Naive thymus-derived CD4-positive, alpha-beta T cell (primary cell): ENCODE data around the gene SULT1A1. TPM values are rescaled to one million over a fixed set of nuclear protein-coding genes. Genes with fewer than 3 reads are reported as not detected.

Experiments
- polyA plus RNA-seq, 2 donors: library from polyadenylated mRNA; unstranded; fragments of 300-500 nt; fragmentation: Illumina TruSeq; gene quantifications; one replicate each; pipeline ENCODE4 v1.2.3, GENCODE V29; 2021
- total RNA-seq, 6 experiments: library from RNA in 5 of 6; stranded (reverse) in 5 of 6; gene quantifications; 1 replicate in 5 of 6; 2 replicates in 1 of 6; pipeline ENCODE4 v1.2.3 and lab custom pipeline; 2021 to 2026

The SULT1A1 gene
- total and polyA plus RNA-seq, 7 experiments from 2014 or later, result 9.2 to 70.8 (median 18.5) TPM

Other genes with a start within 250 kb of the SULT1A1 start
- 1 to 10 TPM; 2.5 to 7.3 (median 5.6) TPM for gene NPIPB6, start 246.5 kb downstream of the SULT1A1 start, total RNA-seq
- gene NPIPB6, start 246.5 kb downstream of the SULT1A1 start, polyA plus RNA-seq, result not detected
- 10 to 100 TPM; 14.4 to 78.4 (median 23.3) TPM for gene EIF3CL, start 206.2 kb downstream of the SULT1A1 start, total RNA-seq
- 10 to 100 TPM; 37.0 to 38.2 TPM for gene EIF3CL, start 206.2 kb downstream of the SULT1A1 start, polyA plus RNA-seq
- gene NPIPB7, start 137.7 kb downstream of the SULT1A1 start, total RNA-seq, result under 1 TPM in 4 of 5 experiments, not detected in 1; 0.22 to 0.54 (median 0.25) TPM
- not detected for gene NPIPB7, start 137.7 kb downstream of the SULT1A1 start, polyA plus RNA-seq
- gene CLN3, start 118.0 kb downstream of the SULT1A1 start, total RNA-seq, result 10 to 100 TPM; 56.5 to 76.3 (median 70.7) TPM
- 10 to 100 TPM; 16.0 to 27.3 TPM for gene CLN3, start 118.0 kb downstream of the SULT1A1 start, polyA plus RNA-seq
- 10 to 100 TPM in 2 of 5 experiments, 1 to 10 TPM in 3; 3.3 to 28.8 (median 8.2) TPM for gene APOBR, start 115.4 kb downstream of the SULT1A1 start, total RNA-seq
- under 1 TPM; 0.22 to 0.79 TPM for gene APOBR, start 115.4 kb downstream of the SULT1A1 start, polyA plus RNA-seq
- gene IL27, start 103.2 kb downstream of the SULT1A1 start, total RNA-seq, result under 1 TPM in 1 of 5 experiments, not detected in 4; 0.49 TPM
- gene IL27, start 103.2 kb downstream of the SULT1A1 start, polyA plus RNA-seq, result not detected
- under 1 TPM in 2 of 5 experiments, not detected in 3; 0.05 to 0.11 TPM for gene NUPR1, start 71.1 kb downstream of the SULT1A1 start, total RNA-seq
- gene NUPR1, start 71.1 kb downstream of the SULT1A1 start, polyA plus RNA-seq, result not detected
- 10 to 100 TPM; 41.5 to 80.5 (median 55.0) TPM for gene SGF29, start 56.1 kb downstream of the SULT1A1 start, total RNA-seq
- gene SGF29, start 56.1 kb downstream of the SULT1A1 start, polyA plus RNA-seq, result 10 to 100 TPM; 68.2 to 85.6 TPM
- gene SULT1A2, start 13.0 kb downstream of the SULT1A1 start, total RNA-seq, result under 1 TPM; 0.21 to 0.73 (median 0.56) TPM
- gene SULT1A2, start 13.0 kb downstream of the SULT1A1 start, polyA plus RNA-seq, result under 1 TPM in 1 of 2 donors, not detected in 1; 0.38 TPM
- gene NPIPB8, start 28.0 kb upstream of the SULT1A1 start, total RNA-seq, result 1 to 10 TPM in 2 of 5 experiments, under 1 TPM in 2, not detected in 1; 0.88 to 3.0 (median 1.4) TPM
- not detected for gene NPIPB8, start 28.0 kb upstream of the SULT1A1 start, polyA plus RNA-seq
- gene EIF3C, start 101.4 kb upstream of the SULT1A1 start, total RNA-seq, result 100 to 1,000 TPM; 269 to 736 (median 377) TPM
- 100 to 1,000 TPM; 158 to 380 TPM for gene EIF3C, start 101.4 kb upstream of the SULT1A1 start, polyA plus RNA-seq
- 1 to 10 TPM; 2.9 to 5.2 (median 4.8) TPM for gene NPIPB9, start 141.7 kb upstream of the SULT1A1 start, total RNA-seq
- gene NPIPB9, start 141.7 kb upstream of the SULT1A1 start, polyA plus RNA-seq, result under 1 TPM; 0.18 to 0.30 TPM
- 100 to 1,000 TPM; 274 to 374 (median 310) TPM for gene ATXN2L, start 213.0 kb upstream of the SULT1A1 start, total RNA-seq
- gene ATXN2L, start 213.0 kb upstream of the SULT1A1 start, polyA plus RNA-seq, result 10 to 100 TPM; 19.7 to 38.8 TPM
- 100 to 1,000 TPM in 2 of 5 experiments, 10 to 100 TPM in 3; 89.7 to 140 (median 95.2) TPM for gene TUFM, start 236.3 kb upstream of the SULT1A1 start, total RNA-seq
- gene TUFM, start 236.3 kb upstream of the SULT1A1 start, polyA plus RNA-seq, result 100 to 1,000 TPM; 125 to 139 TPM